ENCODE measurements around the gene CACNA1C. TPM values are rescaled to one million over a fixed set of nuclear protein-coding genes. Genes with fewer than 3 reads are reported as not detected.

CACNA1C gene
- total RNA-seq, 2 donors from 2014 or later = 0.86 to 6.3 TPM

DNA sequence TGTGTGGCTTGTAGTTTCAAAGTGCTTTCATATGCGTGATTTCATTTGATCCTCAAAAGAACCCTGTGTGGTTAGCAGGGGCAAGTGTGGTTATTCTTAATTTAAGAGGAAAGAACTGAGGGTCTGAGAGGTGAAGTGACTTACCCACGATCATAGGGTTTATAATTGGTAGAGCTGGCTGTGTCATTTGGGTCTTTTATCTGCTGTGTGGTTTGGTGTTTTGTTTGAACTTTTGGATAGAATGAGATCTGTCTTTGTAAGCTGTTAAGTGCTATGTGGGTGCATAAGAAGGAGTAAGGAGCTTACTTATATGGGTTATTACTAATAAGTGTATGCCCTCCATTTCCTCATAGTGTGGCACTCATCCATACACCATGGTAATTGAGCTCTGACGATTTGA is 190.0 kb downstream of the CACNA1C start:
- peaks cover 42% of the 10 kb centered on the region for H3K4me1 Mint-ChIP-seq
- no peaks in the 10 kb centered on the region for H3K27me3 Mint-ChIP-seq (ENCODE audit: insufficient read depth)
- H3K27me3 ChIP-seq (ENCODE audit: control insufficient read depth, insufficient read depth, low read length, poor library complexity, severe bottlenecking) = no peaks in the 10 kb centered on the region
- 92 to 100% methylated on average over 1 to 3 of the region's 3 CpGs for WGBS, 2 experiments (ENCODE audit: insufficient coverage in 1 of 2, insufficient read length in 1 of 2)
- H3K36me3 Mint-ChIP-seq (ENCODE audit: low read depth) = no peaks in the 10 kb centered on the region
- H3K27ac ChIP-seq (ENCODE audit: low read depth, low read length) = no peak overlapping the region
- H3K27ac Mint-ChIP-seq = no peak overlapping the region
- H3K4me1 ChIP-seq (ENCODE audit: control insufficient read depth, insufficient read depth, low read length) = peaks cover 15% of the 10 kb centered on the region
- no peaks in the 10 kb centered on the region for H3K9me3 Mint-ChIP-seq
- no peak overlapping the region for H3K4me3 Mint-ChIP-seq
- DNase-seq = no peak
- H3K9ac ChIP-seq (ENCODE audit: extremely low read depth, low read length, poor library complexity, severe bottlenecking) = no peak overlapping the region
- TF ChIP-seq, protein P1, sequence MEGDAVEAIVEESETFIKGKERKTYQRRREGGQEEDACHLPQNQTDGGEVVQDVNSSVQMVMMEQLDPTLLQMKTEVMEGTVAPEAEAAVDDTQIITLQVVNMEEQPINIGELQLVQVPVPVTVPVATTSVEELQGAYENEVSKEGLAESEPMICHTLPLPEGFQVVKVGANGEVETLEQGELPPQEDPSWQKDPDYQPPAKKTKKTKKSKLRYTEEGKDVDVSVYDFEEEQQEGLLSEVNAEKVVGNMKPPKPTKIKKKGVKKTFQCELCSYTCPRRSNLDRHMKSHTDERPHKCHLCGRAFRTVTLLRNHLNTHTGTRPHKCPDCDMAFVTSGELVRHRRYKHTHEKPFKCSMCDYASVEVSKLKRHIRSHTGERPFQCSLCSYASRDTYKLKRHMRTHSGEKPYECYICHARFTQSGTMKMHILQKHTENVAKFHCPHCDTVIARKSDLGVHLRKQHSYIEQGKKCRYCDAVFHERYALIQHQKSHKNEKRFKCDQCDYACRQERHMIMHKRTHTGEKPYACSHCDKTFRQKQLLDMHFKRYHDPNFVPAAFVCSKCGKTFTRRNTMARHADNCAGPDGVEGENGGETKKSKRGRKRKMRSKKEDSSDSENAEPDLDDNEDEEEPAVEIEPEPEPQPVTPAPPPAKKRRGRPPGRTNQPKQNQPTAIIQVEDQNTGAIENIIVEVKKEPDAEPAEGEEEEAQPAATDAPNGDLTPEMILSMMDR (conservative IDR thresholded peaks at IDR 0.05) = no peak
- no peaks in the 10 kb centered on the region for H3K9me3 ChIP-seq (ENCODE audit: control insufficient read depth, low read length)
- H3K36me3 ChIP-seq (ENCODE audit: control insufficient read depth, insufficient read depth, low read length) = no peaks in the 10 kb centered on the region
- no peak overlapping the region for H3K4me3 ChIP-seq (ENCODE audit: low read length)

DNA sequence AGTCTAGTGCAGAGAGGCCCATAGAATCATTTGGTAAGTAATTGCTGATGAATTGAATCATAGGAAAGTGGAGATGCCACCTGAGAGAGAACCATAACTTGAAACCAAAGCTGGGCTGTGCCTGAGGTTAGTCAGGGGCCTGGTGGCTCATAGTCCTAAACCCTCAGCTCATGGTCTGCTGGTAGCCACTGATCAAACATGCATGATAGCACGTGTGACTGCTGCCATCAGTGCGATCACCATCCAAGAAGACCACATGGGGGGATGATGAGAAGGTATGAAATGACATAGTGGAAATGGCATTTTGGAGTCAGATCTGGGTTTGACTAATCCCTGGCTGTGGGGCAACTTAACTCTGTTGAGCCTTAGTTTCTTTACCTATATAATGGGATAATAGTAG is 190.5 kb downstream of the CACNA1C start:
- TF ChIP-seq, protein P1 (conservative IDR thresholded peaks at IDR 0.05) = no peak
- Mint-ChIP-seq H3K36me3 (ENCODE audit: low read depth) (no peaks in the 10 kb centered on the region), H3K27ac (peak overlapping the region; percentile 90), H3K4me1 (peaks cover 42% of the 10 kb centered on the region), H3K27me3 (ENCODE audit: insufficient read depth) (no peaks in the 10 kb centered on the region), H3K4me3 (no peak overlapping the region), H3K9me3 (no peaks in the 10 kb centered on the region)
- Histone ChIP-seq H3K36me3 (ENCODE audit: control insufficient read depth, insufficient read depth, low read length) (no peaks in the 10 kb centered on the region), H3K4me1 (ENCODE audit: control insufficient read depth, insufficient read depth, low read length) (peaks cover 15% of the 10 kb centered on the region), H3K4me3 (ENCODE audit: low read length) (no peak overlapping the region), H3K9me3 (ENCODE audit: control insufficient read depth, low read length) (no peaks in the 10 kb centered on the region), H3K27me3 (ENCODE audit: control insufficient read depth, insufficient read depth, low read length, poor library complexity, severe bottlenecking) (no peaks in the 10 kb centered on the region), H3K9ac (ENCODE audit: extremely low read depth, low read length, poor library complexity, severe bottlenecking) (no peak overlapping the region), H3K27ac (ENCODE audit: low read depth, low read length) (no peak overlapping the region)
- DNase-seq = no peak
- 99% methylated on average over 2 of the region's 2 CpGs; no CpG with 5 or more reads in 1 of the 2 experiments for WGBS, 2 experiments (ENCODE audit: insufficient coverage in 1 of 2, insufficient read length in 1 of 2)

DNA sequence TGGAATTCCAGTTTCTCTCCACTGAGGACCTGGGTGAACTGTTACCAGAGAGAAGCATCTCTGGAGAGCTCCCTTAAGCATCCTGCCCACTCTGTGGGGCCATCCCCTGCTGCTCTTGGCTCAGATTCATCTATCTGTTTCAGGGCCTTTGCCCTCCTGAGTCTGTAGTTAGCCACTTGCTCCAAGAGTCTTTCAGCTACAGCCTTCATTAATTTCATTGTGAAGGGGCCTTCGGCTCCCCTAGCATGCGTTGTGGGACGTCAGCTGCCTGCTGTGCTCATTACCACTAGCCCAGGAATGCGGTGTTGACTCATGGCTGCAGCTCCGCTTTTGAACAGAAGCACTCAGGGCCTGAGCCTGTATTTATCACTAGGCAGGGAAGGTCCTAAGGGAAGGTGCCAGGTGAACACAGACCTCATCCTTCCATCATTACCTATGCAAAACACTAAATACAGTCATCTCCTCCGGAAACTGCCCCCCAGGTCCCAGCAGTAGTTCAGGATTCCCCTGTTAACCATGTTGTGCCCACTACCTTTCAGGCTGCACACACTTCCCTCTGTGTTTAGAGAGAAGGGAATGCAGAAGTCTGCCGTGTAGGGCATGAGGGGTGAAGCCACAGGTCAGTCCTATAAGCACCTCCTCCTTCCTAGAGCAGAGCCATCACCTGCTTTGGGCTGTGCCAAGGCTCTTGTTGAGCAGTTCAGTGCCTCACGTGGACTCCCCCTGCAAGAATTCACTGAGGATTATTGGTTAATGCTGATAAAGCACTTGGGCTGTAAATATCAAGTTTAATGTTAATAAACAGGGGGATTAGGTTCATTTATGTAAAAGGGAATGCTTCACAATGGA is 191.4 kb downstream of the CACNA1C start:
- peaks cover 42% of the 10 kb centered on the region for H3K4me1 Mint-ChIP-seq
- H3K27ac Mint-ChIP-seq = peak overlapping the region; percentile 90
- no peaks in the 10 kb centered on the region for H3K36me3 Mint-ChIP-seq (ENCODE audit: low read depth)

More for the DNA sequence above, 191.4 kb downstream of the CACNA1C start:
- Mint-ChIP-seq H3K27me3 (ENCODE audit: insufficient read depth) (no peaks in the 10 kb centered on the region), H3K4me3 (no peak overlapping the region), H3K9me3 (no peaks in the 10 kb centered on the region)
- DNase-seq = peak; percentile 95
- H3K9ac ChIP-seq (ENCODE audit: extremely low read depth, low read length, poor library complexity, severe bottlenecking) = peak overlapping the region; percentile 13
- peaks cover 15% of the 10 kb centered on the region for H3K4me1 ChIP-seq (ENCODE audit: control insufficient read depth, insufficient read depth, low read length)
- H3K27ac ChIP-seq (ENCODE audit: low read depth, low read length) = no peak overlapping the region
- TF ChIP-seq, protein P1 (conservative IDR thresholded peaks at IDR 0.05) = no peak
- 3 to 25% methylated on average over 4 to 8 of the region's 8 CpGs for WGBS, 2 experiments (ENCODE audit: insufficient coverage in 1 of 2, insufficient read length in 1 of 2)
- no peaks in the 10 kb centered on the region for H3K36me3 ChIP-seq (ENCODE audit: control insufficient read depth, insufficient read depth, low read length)
- no peaks in the 10 kb centered on the region for H3K9me3 ChIP-seq (ENCODE audit: control insufficient read depth, low read length)
- no peaks in the 10 kb centered on the region for H3K27me3 ChIP-seq (ENCODE audit: control insufficient read depth, insufficient read depth, low read length, poor library complexity, severe bottlenecking)
- no peak overlapping the region for H3K4me3 ChIP-seq (ENCODE audit: low read length)

Measured in endodermal cell (in vitro differentiated cells).